HUDEP-2 (cell line): Measurements from ENCODE around the gene USP8.

Source experiments
- DNase-seq, 76 experiments: peaks; one replicate each; lab custom pipeline; 2025; ENCODE audit not compliant: unreplicated experiment in 76 of 76; lab: John Stamatoyannopoulos, UW

USP8 gene

GRCh38 chr15:50531163-50531562, 107.0 kb downstream of the USP8 start:
- no peak for DNase-seq

GRCh38 chr15:50531766-50532165, 107.6 kb downstream of the USP8 start:
- no peak for DNase-seq

- DNase-seq = no peak
Measured at GRCh38 chr15:50542887-50543210, 118.6 kb downstream of the USP8 start.

- DNase-seq = no peak
Measured at GRCh38 chr15:50543556-50543955, 119.4 kb downstream of the USP8 start.

GRCh38 chr15:50544368-50544767, 120.2 kb downstream of the USP8 start:
- no peak for DNase-seq

- DNase-seq = no peak
Measured at GRCh38 chr15:50546566-50546965, 122.4 kb downstream of the USP8 start, which contains the start of gene USP50. Gene USP50 (minus strand): TSS chr15:50546666. CDS start chr15:50546525, 141 bp downstream.

GRCh38 chr15:50549326-50549725, 125.1 kb downstream of the USP8 start:
- no peak for DNase-seq

- DNase-seq = no peak
Measured at GRCh38 chr15:50552238-50552637, 128.0 kb downstream of the USP8 start.

GRCh38 chr15:50556642-50557371, 132.6 kb downstream of the USP8 start:
- no peak for DNase-seq

GRCh38 chr15:50558012-50558411, 133.8 kb downstream of the USP8 start:
- no peak for DNase-seq

GRCh38 chr15:50562735-50563640, 138.8 kb downstream of the USP8 start:
- no peak for DNase-seq

- no peak for DNase-seq
Measured at GRCh38 chr15:50563756-50564155, 139.6 kb downstream of the USP8 start.
